HG03378 (cell line): ENCODE measurements around the gene CDH2.

Experiments
- ATAC-seq: cut with Tn5 transposase; IDR thresholded peaks from one replicate; pipeline ENCODE4 v1.9.1; 2021; ENCODE audit warnings: mild to moderate bottlenecking, moderate library complexity; ENCODE audit not compliant: unreplicated experiment

CDH2 gene

GRCh38 chr18:28127763-28128658 is 48.9 kb downstream of the CDH2 start:
- ATAC-seq = no peak

GRCh38 chr18:28127228-28127627 is 49.7 kb downstream of the CDH2 start:
- no peak for ATAC-seq

- no peak for ATAC-seq
Measured at GRCh38 chr18:28126768-28127167, 50.2 kb downstream of the CDH2 start.

GRCh38 chr18:28125051-28125450 is 51.9 kb downstream of the CDH2 start:
- no peak for ATAC-seq

- no peak for ATAC-seq
Measured at GRCh38 chr18:28124131-28125029, 52.5 kb downstream of the CDH2 start.

GRCh38 chr18:28123401-28124030 is 53.4 kb downstream of the CDH2 start:
- ATAC-seq = no peak

GRCh38 chr18:28120828-28121515 is 56.0 kb downstream of the CDH2 start:
- no peak for ATAC-seq

GRCh38 chr18:28116461-28116860 is 60.5 kb downstream of the CDH2 start:
- no peak for ATAC-seq

- no peak for ATAC-seq
Measured at GRCh38 chr18:28115149-28115550, 61.8 kb downstream of the CDH2 start.

- no peak for ATAC-seq
Measured at GRCh38 chr18:28114472-28114871, 62.5 kb downstream of the CDH2 start.

GRCh38 chr18:28113271-28114029 is 63.5 kb downstream of the CDH2 start:
- no peak for ATAC-seq

- no peak for ATAC-seq
Measured at GRCh38 chr18:28112056-28112470, 64.9 kb downstream of the CDH2 start.

GRCh38 chr18:28110924-28111323 is 66.0 kb downstream of the CDH2 start:
- no peak for ATAC-seq

- no peak for ATAC-seq
Measured at GRCh38 chr18:28109781-28110560, 67.0 kb downstream of the CDH2 start.

GRCh38 chr18:28108814-28109213 is 68.1 kb downstream of the CDH2 start:
- ATAC-seq = no peak

- no peak for ATAC-seq
Measured at GRCh38 chr18:28108254-28108653, 68.7 kb downstream of the CDH2 start.

- no peak for ATAC-seq
Measured at GRCh38 chr18:28099237-28099636, 77.7 kb downstream of the CDH2 start.

- ATAC-seq = no peak
Measured at GRCh38 chr18:28095631-28096030, 81.3 kb downstream of the CDH2 start.

GRCh38 chr18:28095041-28095440 is 81.9 kb downstream of the CDH2 start:
- ATAC-seq = no peak
